OCI-LY3 (cell line): ENCODE data around the gene CRLF2.

ENCODE experiments used
- CTCF ChIP-seq: fragments of 200-600, 300-600 bp; sonication (generic); IDR thresholded peaks from 2 replicates; pipeline ENCODE4 v1.5.1; 2014; ENCODE audit warnings: antibody characterized with exemption, low read length, low read depth
- EZH2phosphoT487 ChIP-seq: fragments of 200-600 bp; shearing (Covaris generic); IDR thresholded peaks from 2 replicates; pipeline ENCODE4 v1.6.1; 2018; ENCODE audit warnings: antibody characterized with exemption, mixed run types, low read depth

- no peak for TF ChIP-seq CTCF
- TF ChIP-seq EZH2phosphoT487 = no peak
These were observed 33.8 kb downstream of the CRLF2 start for GRCh38 chrX:1178580-1179057.
